K562 (cell line): ENCODE measurements around the gene EDA. TPM values are rescaled to one million over a fixed set of nuclear protein-coding genes. Genes with fewer than 3 reads are reported as not detected.

ENCODE experiments used
- ATAC-seq: fragments of 200-7000 bp; cut with Tn5 transposase; 3 replicates; pipeline ENCODE4 v1.9.1; 2020; ENCODE audit warnings: moderate library complexity
- BruUV-seq: library from RNA; stranded (reverse); fragments of 400-500 nt; replicated peaks from 2 replicates; lab custom pipeline; 2021; lab: Mats Ljungman, UMichigan
- CTCF ChIA-PET: fragments of 300-600 bp; formaldehyde crosslinking; extraction: SDS; loops from one replicate; lab custom pipeline; 2021; ENCODE audit warnings: low intra/inter-chr PET ratio; lab: Yijun Ruan, JAX
- POLR2A ChIA-PET: fragments of 300-600, 350-650 bp; sonication (Branson Sonifier 250); formaldehyde crosslinking; extraction: SDS; loops from one replicate; lab custom pipeline; 2021; ENCODE audit warnings: antibody characterized with exemption, inconsistent platforms; lab: Yijun Ruan, JAX
- DNase-seq, 4 experiments: peaks; one replicate each; pipeline versions ENCODE4 v3.0.0 to v3.0.0-alpha.2; 2011 to 2018; ENCODE audit warnings: low spot score in 3 of 4, mixed read lengths in 3 of 4; ENCODE audit errors: extremely low read depth in 1 of 4
- FAIRE-seq: peaks from 2 replicates; lab custom pipeline; 2011; peaks lifted over from hg19 to GRCh38; lab: Jason Lieb, UNC
- H2AFZ ChIP-seq: 2 replicates; pipeline ENCODE4 v1.6.0; 2011; ENCODE audit warnings: low read depth, low read length, control low read depth, inconsistent platforms
- H3K27ac ChIP-seq: fragments of 200-600 bp; 3 replicates; pipeline ENCODE4 v1.8.0; 2011; ENCODE audit warnings: low read depth, mild to moderate bottlenecking, control low read depth, inconsistent platforms, low read length, moderate library complexity, mixed read lengths; ENCODE audit errors: extremely low read depth
- H3K27me3 ChIP-seq, 2 experiments: fragments of 300-600 bp in 1 of 2; 2 replicates in 1 of 2; 3 replicates in 1 of 2; pipeline versions ENCODE4 v1.6.0 to v1.8.0; 2011; ENCODE audit warnings: inconsistent platforms in 2 of 2, low read length in 2 of 2, mild to moderate bottlenecking in 1 of 2, mixed read lengths in 1 of 2, moderate library complexity in 1 of 2; ENCODE audit not compliant: control insufficient read depth in 2 of 2, insufficient read depth in 2 of 2
- H3K36me3 ChIP-seq: fragments of 300-600 bp; 3 replicates; pipeline ENCODE4 v1.8.0; 2011; ENCODE audit warnings: mild to moderate bottlenecking, low read length, inconsistent platforms; ENCODE audit not compliant: control insufficient read depth, insufficient read depth
- H3K4me1 ChIP-seq, 2 experiments: fragments of 200-600 bp in 1 of 2; replicated peaks in 1 of 2; 2 replicates in 1 of 2; 3 replicates in 1 of 2; pipeline versions ENCODE4 v1.5.1 to v1.8.0; 2011; ENCODE audit warnings: inconsistent platforms in 2 of 2, low read length in 2 of 2, mild to moderate bottlenecking in 1 of 2, mixed read lengths in 1 of 2, moderate library complexity in 1 of 2; ENCODE audit not compliant: control insufficient read depth in 2 of 2, insufficient read depth in 2 of 2
- H3K4me2 ChIP-seq: 2 replicates; pipeline ENCODE4 v1.6.1; 2011; ENCODE audit warnings: low read length, control low read depth, inconsistent platforms, mixed read lengths; ENCODE audit not compliant: insufficient read depth
- H3K4me3 ChIP-seq: fragments of 200-600 bp; sonication (generic), shearing (Covaris generic); 2 replicates; pipeline ENCODE4 v1.5.1; 2016; ENCODE audit warnings: control low read depth, inconsistent platforms
- H3K79me2 ChIP-seq: fragments of 200-600 bp; 3 replicates; pipeline ENCODE4 v1.8.0; 2011; ENCODE audit warnings: low read length, inconsistent platforms; ENCODE audit not compliant: control insufficient read depth, insufficient read depth
- H3K9ac ChIP-seq, 2 experiments: 2 replicates each; pipeline versions ENCODE4 v1.6.0 to v1.6.1; 2011; ENCODE audit warnings: low read depth in 2 of 2, low read length in 2 of 2, control low read depth in 1 of 2, inconsistent platforms in 1 of 2, mild to moderate bottlenecking in 1 of 2, mixed read lengths in 1 of 2; ENCODE audit not compliant: insufficient read depth in 1 of 2
- H3K9me1 ChIP-seq: one replicate; pipeline ENCODE4 v1.6.0; 2011; ENCODE audit warnings: inconsistent platforms, mild to moderate bottlenecking, low read length, moderate library complexity; ENCODE audit not compliant: control insufficient read depth, insufficient read depth
- H3K9me3 ChIP-seq: replicated peaks from 2 replicates; pipeline ENCODE4 v1.5.1; 2011; ENCODE audit warnings: low read depth, low read length, inconsistent platforms; ENCODE audit not compliant: control insufficient read depth, insufficient read depth
- H4K20me1 ChIP-seq: replicated peaks from 2 replicates; pipeline ENCODE4 v1.6.1; 2011; ENCODE audit warnings: low read length, inconsistent platforms, mixed read lengths; ENCODE audit not compliant: control insufficient read depth, insufficient read depth
- ETS1 ChIP-seq: conservative IDR thresholded peaks from 2 replicates; pipeline ENCODE4 v1.6.1; 2011; ENCODE audit warnings: low read depth, mild to moderate bottlenecking, low read length; ENCODE audit not compliant: control insufficient read depth
- FOXM1 ChIP-seq, 2 experiments: fragments of 450-650 bp in 1 of 2; sonication (generic) in 1 of 2; formaldehyde crosslinking in 1 of 2; IDR thresholded peaks; 2 replicates each; pipeline versions ENCODE4 v1.6.1 to v1.9.0; 2017 to 2022; ENCODE audit warnings: low read depth in 2 of 2, mild to moderate bottlenecking in 2 of 2, missing genetic modification reagents in 1 of 2, moderate library complexity in 1 of 2
- HMG20A ChIP-seq: fragments of 450-650 bp; formaldehyde crosslinking; conservative IDR thresholded peaks from 2 replicates; pipeline ENCODE4 v1.4.0; 2020; ENCODE audit warnings: mild to moderate bottlenecking, mixed read lengths
- HMGN3 ChIP-seq: IDR thresholded peaks from 2 replicates; pipeline ENCODE4 v1.6.1; 2011; ENCODE audit warnings: borderline replicate concordance, low read depth, mild to moderate bottlenecking, mixed read lengths, low read length; ENCODE audit not compliant: insufficient read length; ENCODE audit errors: extremely low read depth
- KHSRP ChIP-seq: fragments of 450-650 bp; IDR thresholded peaks from 2 replicates; pipeline ENCODE4 v1.6.1; 2017
- MLLT1 ChIP-seq, 2 experiments: fragments of 450-650 bp; IDR thresholded peaks; 2 replicates each; pipeline ENCODE4 v1.6.1; 2016
- NR2C2 ChIP-seq, 2 experiments: fragments of 200-800 bp in 1 of 2; sonication (Bioruptor generic) in 1 of 2; sonication (generic) in 1 of 2; formaldehyde crosslinking in 1 of 2; IDR thresholded peaks; 2 replicates each; pipeline versions ENCODE4 v1.6.1 to v1.8.0; 2016 to 2022; ENCODE audit warnings: mild to moderate bottlenecking in 1 of 2, missing compliant biosample characterization in 1 of 2, missing genetic modification characterization in 1 of 2, missing genetic modification reagents in 1 of 2
- PCBP2 ChIP-seq: fragments of 200-400 bp; formaldehyde crosslinking; IDR thresholded peaks from 2 replicates; pipeline ENCODE4 v1.6.1; 2018; ENCODE audit warnings: low read length, low read depth, mild to moderate bottlenecking, moderate library complexity; ENCODE audit not compliant: poor library complexity, severe bottlenecking
- SOX6 ChIP-seq: fragments of 450-650 bp; IDR thresholded peaks from 2 replicates; pipeline ENCODE4 v1.6.1; 2014; ENCODE audit warnings: mild to moderate bottlenecking
- TEAD1 ChIP-seq, 2 experiments: fragments of 450-650 bp in 1 of 2; sonication (generic) in 1 of 2; formaldehyde crosslinking; IDR thresholded peaks; 2 replicates each; pipeline versions ENCODE4 v1.4.0 to v1.8.0; 2020 to 2022; ENCODE audit warnings: mild to moderate bottlenecking in 2 of 2, missing genetic modification reagents in 1 of 2
- THRA ChIP-seq: fragments of 450-650 bp; IDR thresholded peaks from 2 replicates; pipeline ENCODE4 v1.6.1; 2017; ENCODE audit warnings: mild to moderate bottlenecking, moderate library complexity
- TRIM25 ChIP-seq: fragments of 450-650 bp; IDR thresholded peaks from 2 replicates; pipeline ENCODE4 v1.7.0; 2016; ENCODE audit warnings: borderline replicate concordance
- ZNF384 ChIP-seq: IDR thresholded peaks from 2 replicates; pipeline ENCODE4 v1.6.1; 2012; ENCODE audit warnings: low read depth, low read length, improper control_type of control experiment
- ZNF696 ChIP-seq: fragments of 250-450 bp; sonication (Bioruptor Pico); conservative IDR thresholded peaks from 2 replicates; pipeline ENCODE4 v1.4.0; 2020; ENCODE audit warnings: mild to moderate bottlenecking, moderate library complexity
- ZNF717 ChIP-seq: fragments of 250-450 bp; sonication (Bioruptor Pico); IDR thresholded peaks from 2 replicates; pipeline ENCODE4 v1.5.0; 2021
- WGBS: fragments of 100-300 bp; shearing (Covaris generic); methylation state at CpG from one replicate; pipeline ENCODE4 v1.1.6; 2016; ENCODE audit warnings: low coverage, mixed read lengths; ENCODE audit not compliant: insufficient coverage; ENCODE audit errors: missing lambda C conversion rate; 5-methylcytosine and 5-hydroxymethylcytosine counted together
- in situ Hi-C: fragments of 300-500 bp; cut with MboI; formaldehyde crosslinking; loops from 4 replicates; pipeline ENCODE4 v1.15.0; 2018; ENCODE audit warnings: inconsistent platforms, mixed read lengths
- intact Hi-C: fragments of 100-400 bp; cut with micrococcal nuclease; formaldehyde crosslinking; loops from 2 replicates; pipeline ENCODE4 v1.14.2; 2022
- polyA plus RNA-seq, 8 experiments: library from polyadenylated mRNA; depleted of rRNA in 4 of 8; stranded (reverse) in 5 of 8; unstranded in 3 of 8; fragments of >200 nt; fragmentation: Nextera tagmentation in 2 of 8; fragmentation: Illumina TruSeq in 1 of 8; extraction: Ambion mirVana in 2 of 8; extraction: Trizol in 1 of 8; gene quantifications; 2 replicates each; pipeline versions ENCODE4 v1.2.1 to v1.2.3, GENCODE V29; 2011 to 2014; ENCODE audit warnings: inconsistent platforms in 1 of 8, missing spikeins in 1 of 8
- total RNA-seq, 7 experiments: library from RNA; depleted of rRNA in 6 of 7; stranded (reverse); fragments of >200 nt in 6 of 7; fragmentation: Illumina TruSeq in 2 of 7; extraction: Trizol in 2 of 7; gene quantifications; 2 replicates each; pipeline versions ENCODE4 v1.2.1 to v1.2.3, GENCODE V29; 2011 to 2021; ENCODE audit warnings: low replicate concordance in 1 of 7

EDA gene
- total and polyA plus RNA-seq, 9 of the 15 experiments (the other 6 are each of a cell fraction or from before 2014, with no cell fraction given) = 0.03 to 0.40 (median 0.07) TPM

- H3K9ac ChIP-seq = no peak overlapping the region
- H3K27me3 ChIP-seq = peaks cover 0 to 18% of the 10 kb centered on the region in 2 experiments; a peak in 3 of 5 replicates
- 0% methylated on average over 2 of the region's 3 CpGs for WGBS
- intact Hi-C loops = no loop called here
- H4K20me1 ChIP-seq = no peaks in the 10 kb centered on the region; the same call in 1 of the 2 replicates
- no peaks in the 10 kb centered on the region for H3K79me2 ChIP-seq
- no peak overlapping the region for H3K27ac ChIP-seq
- ChIA-PET CTCF (no interaction called here), POLR2A (no interaction called here)
- TF ChIP-seq ZNF696 (CRISPR knock-in tag) (no peak), NR2C2 (CRISPR knock-in tag; IDR thresholded peaks at IDR 0.05) (no peak), NR2C2 (tag; IDR thresholded peaks at IDR 0.05) (no peak), FOXM1 (IDR thresholded peaks at IDR 0.05; ENCODE audit: low read depth) (no peak), FOXM1 (CRISPR knock-in tag; IDR thresholded peaks at IDR 0.05; ENCODE audit: low read depth) (no peak), MLLT1 (IDR thresholded peaks at IDR 0.05) (no peak), ETS1 (no peak), PCBP2 (no peak), HMGN3 (no peak), TEAD1 (CRISPR knock-in tag; IDR thresholded peaks at IDR 0.05) (no peak), THRA (no peak), ZNF717 (no peak), SOX6 (no peak), TRIM25 (no peak), ZNF384 (no peak), HMG20A (CRISPR knock-in tag) (no peak), KHSRP (no peak)
- H3K9me1 ChIP-seq = no peaks in the 10 kb centered on the region
- H3K4me2 ChIP-seq = no peak overlapping the region
- FAIRE-seq = no peak
- no peak overlapping the region for H2AFZ ChIP-seq
- in situ Hi-C loops = loop anchor here (25.0 kb wide), 1 partner anchor 512 kb away; no protein-coding TSS in a partner anchor
- BruUV-seq = no TSS peak
- no peaks in the 10 kb centered on the region for H3K4me1 ChIP-seq
- H3K36me3 ChIP-seq = no peaks in the 10 kb centered on the region
- no peak for DNase-seq
- no peak for ATAC-seq
- no peaks in the 10 kb centered on the region for H3K9me3 ChIP-seq
- H3K4me3 ChIP-seq = no peak overlapping the region
Observed at GRCh38 chrX:70049406-70049805, 433.5 kb downstream of the EDA start.
